Epithelial cell of esophagus (primary cell): ENCODE results near the gene DUSP12.

ENCODE experiments used
- DNase-seq: peaks from one replicate; pipeline ENCODE4 v3.0.0; 2010; ENCODE audit warnings: low read depth
- H3K4me3 ChIP-seq: 2 replicates; pipeline ENCODE4 v1.5.1; 2011; ENCODE audit warnings: mild to moderate bottlenecking, low read length, control low read depth
- TF ChIP-seq, protein P1 (sequence below): IDR thresholded peaks from 2 replicates; pipeline ENCODE4 v1.5.1; 2011; ENCODE audit warnings: low read depth, mild to moderate bottlenecking, low read length, control low read depth, inconsistent platforms; ENCODE audit not compliant: insufficient read depth; ENCODE audit errors: missing control alignments

DUSP12 gene

GRCh38 chr1:161770250-161770649 is 20.7 kb downstream of the DUSP12 start:
- H3K4me3 ChIP-seq = no peak overlapping the region
- DNase-seq = no peak
- TF ChIP-seq, protein P1, sequence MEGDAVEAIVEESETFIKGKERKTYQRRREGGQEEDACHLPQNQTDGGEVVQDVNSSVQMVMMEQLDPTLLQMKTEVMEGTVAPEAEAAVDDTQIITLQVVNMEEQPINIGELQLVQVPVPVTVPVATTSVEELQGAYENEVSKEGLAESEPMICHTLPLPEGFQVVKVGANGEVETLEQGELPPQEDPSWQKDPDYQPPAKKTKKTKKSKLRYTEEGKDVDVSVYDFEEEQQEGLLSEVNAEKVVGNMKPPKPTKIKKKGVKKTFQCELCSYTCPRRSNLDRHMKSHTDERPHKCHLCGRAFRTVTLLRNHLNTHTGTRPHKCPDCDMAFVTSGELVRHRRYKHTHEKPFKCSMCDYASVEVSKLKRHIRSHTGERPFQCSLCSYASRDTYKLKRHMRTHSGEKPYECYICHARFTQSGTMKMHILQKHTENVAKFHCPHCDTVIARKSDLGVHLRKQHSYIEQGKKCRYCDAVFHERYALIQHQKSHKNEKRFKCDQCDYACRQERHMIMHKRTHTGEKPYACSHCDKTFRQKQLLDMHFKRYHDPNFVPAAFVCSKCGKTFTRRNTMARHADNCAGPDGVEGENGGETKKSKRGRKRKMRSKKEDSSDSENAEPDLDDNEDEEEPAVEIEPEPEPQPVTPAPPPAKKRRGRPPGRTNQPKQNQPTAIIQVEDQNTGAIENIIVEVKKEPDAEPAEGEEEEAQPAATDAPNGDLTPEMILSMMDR = no peak

GRCh38 chr1:161771161-161771560 is 21.6 kb downstream of the DUSP12 start:
- TF ChIP-seq, protein P1 = no peak
- no peak for DNase-seq
- no peak overlapping the region for H3K4me3 ChIP-seq

GRCh38 chr1:161771973-161772372 is 22.4 kb downstream of the DUSP12 start:
- no peak for DNase-seq
- TF ChIP-seq, protein P1 = no peak
- H3K4me3 ChIP-seq = no peak overlapping the region

- no peak overlapping the region for H3K4me3 ChIP-seq
- TF ChIP-seq, protein P1 = no peak
- DNase-seq = no peak
Observed at GRCh38 chr1:161772397-161772796, 22.8 kb downstream of the DUSP12 start.

DNA sequence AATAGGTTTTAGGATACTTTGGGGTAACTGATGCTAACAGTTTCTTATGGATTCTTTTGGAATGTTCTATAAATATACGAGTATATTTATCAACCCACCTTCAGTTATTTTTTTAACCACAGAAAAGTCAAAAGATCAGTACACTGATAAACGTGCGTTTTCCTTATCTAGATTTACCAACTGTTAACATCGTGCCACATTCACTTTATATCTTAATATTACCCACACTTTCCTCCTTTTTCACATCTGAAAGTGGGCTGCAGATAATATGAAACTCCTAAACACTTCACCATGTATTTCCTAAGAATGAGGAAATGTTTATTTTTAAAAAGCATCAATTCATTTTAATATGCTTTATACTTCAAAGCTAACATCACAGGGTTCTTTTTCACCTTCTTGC is 24.2 kb downstream of the DUSP12 start:
- no peak overlapping the region for H3K4me3 ChIP-seq
- DNase-seq = no peak
- TF ChIP-seq, protein P1 = no peak

GRCh38 chr1:161777261-161777660 is 27.7 kb downstream of the DUSP12 start:
- no peak for DNase-seq

DNA sequence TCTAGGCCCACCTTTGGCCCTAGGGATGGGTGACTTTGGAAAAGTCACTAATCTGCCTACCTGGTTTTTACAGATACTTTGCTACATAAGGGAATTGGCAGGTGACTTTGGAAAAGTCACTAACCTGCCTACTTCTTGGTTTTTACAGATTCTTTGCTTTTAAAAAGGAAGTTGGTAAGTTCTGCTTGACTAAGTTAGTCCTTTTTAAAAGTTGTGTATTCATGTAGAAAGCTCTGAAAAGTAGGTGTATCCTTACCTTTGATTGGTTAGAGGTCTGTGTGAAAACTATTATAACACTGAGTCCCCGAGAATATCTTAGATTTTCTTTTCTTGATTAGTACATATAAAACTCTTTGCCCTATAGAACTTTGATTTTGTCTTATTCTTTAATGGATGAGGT is 28.9 kb downstream of the DUSP12 start:
- no peak overlapping the region for H3K4me3 ChIP-seq
- TF ChIP-seq, protein P1 = no peak
- DNase-seq = no peak

More at GRCh38 chr1:161777261-161777660, 27.7 kb downstream of the DUSP12 start:
- TF ChIP-seq, protein P1 = no peak
- no peak overlapping the region for H3K4me3 ChIP-seq
